HCT116 (cell line): Measurements from ENCODE around the gene PHLPP2. TPM values are rescaled to one million over a fixed set of nuclear protein-coding genes. Genes with fewer than 3 reads are reported as not detected.

Experiments used
- ATAC-seq: fragments of 200-7000 bp; cut with Tn5 transposase; 2 replicates; pipeline ENCODE4 v1.9.1; 2020; ENCODE audit warnings: mild to moderate bottlenecking, moderate library complexity
- BruUV-seq: library from RNA; stranded (reverse); fragments of 400-500 nt; replicated peaks from 2 replicates; lab custom pipeline; 2021; lab: Mats Ljungman, UMichigan
- CTCF ChIA-PET: fragments of 300-600 bp; sonication (Branson Sonifier 250); formaldehyde crosslinking; loops from one replicate; lab custom pipeline; 2021; ENCODE audit warnings: antibody characterized with exemption; lab: Charles Lee
- POLR2A ChIA-PET: fragments of 300-600, 350-600 bp; sonication (Branson Sonifier 250); formaldehyde crosslinking; loops from one replicate; lab custom pipeline; 2021; ENCODE audit warnings: antibody characterized with exemption; lab: Charles Lee
- RAD21 ChIA-PET, 2 experiments: fragments of 300-600 bp; sonication (Branson Sonifier 250); formaldehyde crosslinking; loops; one replicate each; lab custom pipeline; 2023; ENCODE audit warnings: low total read pairs in 2 of 2; ENCODE audit not compliant: uncharacterized antibody in 2 of 2, unreplicated experiment in 2 of 2, low non-redundant PET in 1 of 2; lab: Charles Lee
- DNase-seq: peaks from one replicate; pipeline ENCODE4 v3.0.0-alpha.2; 2010; ENCODE audit warnings: low read depth, low spot score
- H2AFZ ChIP-seq: fragments of 200-600 bp; shearing (Covaris generic), sonication (generic); 2 replicates; pipeline ENCODE4 v1.6.1; 2017; ENCODE audit warnings: low read depth, mixed run types, mixed read lengths, antibody characterized with exemption, low read length; ENCODE audit not compliant: poor library complexity, severe bottlenecking
- H3K27ac ChIP-seq: 2 replicates; pipeline ENCODE4 v1.5.1; 2012; ENCODE audit warnings: low read depth, low read length
- H3K27me3 ChIP-seq: fragments of 200-600 bp; sonication (generic); 2 replicates; pipeline ENCODE4 v1.6.1; 2016; ENCODE audit warnings: mixed run types, low read length, mixed read lengths; ENCODE audit not compliant: insufficient read depth
- H3K36me3 ChIP-seq, 2 experiments: fragments of 200-500 bp in 1 of 2; fragments of 200-600 bp in 1 of 2; sonication (Bioruptor generic) in 1 of 2; sonication (generic) in 1 of 2; 2 replicates each; pipeline versions ENCODE4 v1.5.1 to v1.6.1; 2014 to 2016; ENCODE audit warnings: low read length in 2 of 2, inconsistent platforms in 1 of 2, mixed read lengths in 1 of 2, mixed run types in 1 of 2; ENCODE audit not compliant: insufficient read depth in 2 of 2, control insufficient read depth in 1 of 2
- H3K4me1 ChIP-seq, 2 experiments: fragments of 200-600 bp in 1 of 2; sonication (generic) in 1 of 2; 2 replicates each; pipeline versions ENCODE4 v1.5.1 to v1.6.1; 2012 to 2017; ENCODE audit warnings: low read length in 2 of 2, inconsistent platforms in 1 of 2, mild to moderate bottlenecking in 1 of 2, mixed read lengths in 1 of 2, mixed run types in 1 of 2, moderate library complexity in 1 of 2; ENCODE audit not compliant: insufficient read depth in 2 of 2, control insufficient read depth in 1 of 2
- H3K4me2 ChIP-seq: fragments of 200-600 bp; sonication (generic); 2 replicates; pipeline ENCODE4 v1.6.1; 2017; ENCODE audit warnings: mixed run types, low read length, mixed read lengths
- H3K4me3 ChIP-seq, 2 experiments: fragments of 200-600 bp in 1 of 2; sonication (generic) in 1 of 2; replicated peaks in 1 of 2; 2 replicates each; pipeline ENCODE4 v1.5.1; 2011 to 2016; ENCODE audit warnings: low read length in 2 of 2, control low read depth in 1 of 2, low read depth in 1 of 2, mild to moderate bottlenecking in 1 of 2, mixed read lengths in 1 of 2, mixed run types in 1 of 2
- H3K79me2 ChIP-seq: fragments of 200-600 bp; sonication (generic); 2 replicates; pipeline ENCODE4 v1.6.1; 2017; ENCODE audit warnings: mild to moderate bottlenecking, mixed run types, low read length, moderate library complexity, mixed read lengths; ENCODE audit not compliant: insufficient read depth
- H3K9ac ChIP-seq: fragments of 200-600 bp; sonication (generic); 2 replicates; pipeline ENCODE4 v1.6.1; 2016; ENCODE audit warnings: low read length, mixed read lengths
- H3K9me2 ChIP-seq: fragments of 200-600 bp; sonication (generic), shearing (Covaris generic); 2 replicates; pipeline ENCODE4 v1.6.1; 2017; ENCODE audit warnings: mixed run types, mild to moderate bottlenecking, moderate library complexity; ENCODE audit not compliant: insufficient read depth
- H3K9me3 ChIP-seq, 2 experiments: fragments of 200-500 bp in 1 of 2; fragments of 200-600 bp in 1 of 2; sonication (Bioruptor generic) in 1 of 2; sonication (generic) in 1 of 2; 2 replicates each; pipeline ENCODE4 v1.6.1; 2014 to 2017; ENCODE audit warnings: low read length in 2 of 2, mixed read lengths in 2 of 2, inconsistent platforms in 1 of 2, low read depth in 1 of 2, mild to moderate bottlenecking in 1 of 2, mixed run types in 1 of 2, moderate library complexity in 1 of 2; ENCODE audit not compliant: control insufficient read depth in 1 of 2, insufficient read depth in 1 of 2
- H4K20me1 ChIP-seq: fragments of 200-600 bp; sonication (generic), shearing (Covaris generic); 2 replicates; pipeline ENCODE4 v1.6.1; 2017; ENCODE audit warnings: mixed run types, mild to moderate bottlenecking, moderate library complexity; ENCODE audit not compliant: insufficient read depth
- ATF3 ChIP-seq: IDR thresholded peaks from 2 replicates; pipeline ENCODE4 v1.6.1; 2012
- CBX3 ChIP-seq: IDR thresholded peaks from 2 replicates; pipeline ENCODE4 v1.6.1; 2012; ENCODE audit warnings: low read depth
- CTCF ChIP-seq, 3 experiments: fragments of 200-600 bp in 1 of 3; sonication (generic) in 1 of 3; IDR thresholded peaks in 2 of 3; conservative IDR thresholded peaks in 1 of 3; 2 replicates each; pipeline ENCODE4 v1.5.1; 2012 to 2017; ENCODE audit warnings: low read depth in 2 of 3, low read length in 2 of 3, antibody characterized with exemption in 1 of 3, borderline replicate concordance in 1 of 3, control low read depth in 1 of 3, mild to moderate bottlenecking in 1 of 3, mixed read lengths in 1 of 3, mixed run types in 1 of 3, moderate library complexity in 1 of 3; ENCODE audit not compliant: insufficient read depth in 1 of 3
- EGR1 ChIP-seq: IDR thresholded peaks from 2 replicates; pipeline ENCODE4 v1.6.1; 2012; ENCODE audit warnings: low read depth
- ELF1 ChIP-seq: IDR thresholded peaks from 2 replicates; pipeline ENCODE4 v1.6.1; 2012; ENCODE audit warnings: low read depth, borderline replicate concordance
- EZH2phosphoT487 ChIP-seq: fragments of 200-600 bp; IDR thresholded peaks from 2 replicates; pipeline ENCODE4 v1.6.1; 2018; ENCODE audit warnings: antibody characterized with exemption, borderline replicate concordance
- JUND ChIP-seq: IDR thresholded peaks from 2 replicates; pipeline ENCODE4 v1.6.1; 2012
- MAX ChIP-seq: IDR thresholded peaks from 2 replicates; pipeline ENCODE4 v1.6.1; 2012
- POLR2A ChIP-seq: IDR thresholded peaks from 2 replicates; pipeline ENCODE4 v1.7.0; 2011; ENCODE audit warnings: borderline replicate concordance; ENCODE audit not compliant: insufficient read depth, insufficient read length; ENCODE audit errors: extremely low read depth
- RAD21 ChIP-seq: IDR thresholded peaks from 2 replicates; pipeline ENCODE4 v1.6.1; 2012; ENCODE audit warnings: low read depth, mild to moderate bottlenecking
- REST ChIP-seq: IDR thresholded peaks from 2 replicates; pipeline ENCODE4 v1.6.1; 2012; ENCODE audit warnings: low read depth
- SIN3A ChIP-seq: IDR thresholded peaks from 2 replicates; pipeline ENCODE4 v1.6.1; 2012; ENCODE audit warnings: low read depth
- TCF7L2 ChIP-seq: IDR thresholded peaks from 2 replicates; pipeline ENCODE4 v1.7.0; 2011; ENCODE audit warnings: borderline replicate concordance, inconsistent platforms; ENCODE audit not compliant: insufficient read depth, insufficient read length; ENCODE audit errors: extremely low read depth
- YY1 ChIP-seq: IDR thresholded peaks from 2 replicates; pipeline ENCODE4 v1.6.1; 2011; ENCODE audit warnings: low read length, low read depth, moderate library complexity, mild to moderate bottlenecking; ENCODE audit not compliant: insufficient replicate concordance; ENCODE audit errors: extremely low read depth
- ZFX ChIP-seq: fragments of 450-650 bp; IDR thresholded peaks from 2 replicates; pipeline ENCODE4 v1.6.1; 2017
- ZNF274 ChIP-seq: fragments of 200-500 bp; sonication (Bioruptor generic); IDR thresholded peaks from 2 replicates; pipeline ENCODE4 v1.6.1; 2014; ENCODE audit warnings: mild to moderate bottlenecking, low read depth, low read length, inconsistent platforms
- intact Hi-C: fragments of 100-400 bp; cut with micrococcal nuclease; formaldehyde crosslinking; loops from 2 replicates; pipeline ENCODE4 v1.10.0; 2022
- total RNA-seq: library from RNA; stranded (reverse); gene quantifications from one replicate; pipeline ENCODE4 v1.2.1, GENCODE V29; 2021; ENCODE audit not compliant: unreplicated experiment

PHLPP2 gene
- total RNA-seq, 1 experiment from 2014 or later, result 9.0 TPM

GRCh38 chr16:71689901-71690300 is 34.6 kb downstream of the PHLPP2 start:
- no peaks in the 10 kb centered on the region for H3K4me1 ChIP-seq
- DNase-seq (no peak), ATAC-seq (no peak)
- H3K4me3 ChIP-seq, result no peak overlapping the region
- no peaks in the 10 kb centered on the region; a peak in 1 of 4 replicates for H3K36me3 ChIP-seq
- no peaks in the 10 kb centered on the region for H3K27me3 ChIP-seq
- H3K9ac ChIP-seq, result no peak overlapping the region
- CTCF ChIA-PET, result no interaction called here
- no peak for TF ChIP-seq REST
- TF ChIP-seq POLR2A, result no peak
- TF ChIP-seq ZNF274, result no peak
- no peak for TF ChIP-seq EZH2phosphoT487
- TF ChIP-seq TCF7L2, result no peak
- TF ChIP-seq ZFX, result no peak
- no peak for TF ChIP-seq RAD21
- TF ChIP-seq CTCF (IDR thresholded peaks at IDR 0.05 in 2 of 3, conservative IDR thresholded peaks at IDR 0.05 in 1 of 3; ENCODE audit: borderline replicate concordance in 1 of 3, insufficient read depth in 1 of 3, low read depth in 2 of 3, low read length in 2 of 3), result no peak
- TF ChIP-seq YY1, result no peak
- TF ChIP-seq ATF3, result no peak
- no peak for TF ChIP-seq SIN3A
- TF ChIP-seq JUND, result no peak
- no peak for TF ChIP-seq MAX
- no peak for TF ChIP-seq ELF1
- TF ChIP-seq CBX3, result no peak
- no peak for TF ChIP-seq EGR1
- BruUV-seq, result no TSS peak
- H4K20me1 ChIP-seq, result no peaks in the 10 kb centered on the region
- H3K4me2 ChIP-seq, result no peak overlapping the region
- POLR2A ChIA-PET, result no interaction called here
- H3K27ac ChIP-seq, result no peak overlapping the region
- H3K9me2 ChIP-seq, result no peaks in the 10 kb centered on the region
- H3K79me2 ChIP-seq, result no peaks in the 10 kb centered on the region
- intact Hi-C loops, result no loop called here
- no peak overlapping the region for H2AFZ ChIP-seq
- no peaks in the 10 kb centered on the region for H3K9me3 ChIP-seq
- RAD21 ChIA-PET, result no interaction called here
